ENCODE measurements around the gene PRPH2. TPM values are rescaled to one million over a fixed set of nuclear protein-coding genes. Genes with fewer than 3 reads are reported as not detected.

PRPH2 gene
- total RNA-seq = 7.3 and 10.1 TPM in 2 replicates
- polyA plus RNA-seq = 9.6 and 15.0 TPM in 2 replicates

- H3K4me1 ChIP-seq (ENCODE audit: low read depth) = peaks cover 7% of the 10 kb centered on the region
- no peaks in the 10 kb centered on the region for H3K9me3 ChIP-seq (ENCODE audit: low read depth)
- DNase-seq (ENCODE audit: low read depth in 1 of 2, low spot score in 1 of 2) = no peak
- H3K27me3 ChIP-seq = no peaks in the 10 kb centered on the region
- no peaks in the 10 kb centered on the region for H3K36me3 ChIP-seq
- TF ChIP-seq CTCF (IDR thresholded peaks at IDR 0.05; ENCODE audit: low read depth, low read length) = no peak
- no peak within 1 kb of the TSS for H3K4me3 ChIP-seq
- H3K27ac ChIP-seq = no peak within 1 kb of the TSS
Measured at GRCh38 chr6:42722497-42722896, at the start of gene PRPH2. TSS of gene PRPH2 (minus strand) at chr6:42722597. CDS start at chr6:42722334, 263 bp downstream.

GRCh38 chr6:42771741-42772100 lies 49.3 kb upstream of the PRPH2 start:
- no peak for TF ChIP-seq CTCF (IDR thresholded peaks at IDR 0.05; ENCODE audit: low read depth, low read length)
- peaks cover 3% of the 10 kb centered on the region for H3K4me1 ChIP-seq (ENCODE audit: low read depth)
- no peak overlapping the region for H3K27ac ChIP-seq
- no peak overlapping the region for H3K4me3 ChIP-seq
- no peaks in the 10 kb centered on the region for H3K9me3 ChIP-seq (ENCODE audit: low read depth)
- DNase-seq (ENCODE audit: low read depth in 1 of 2, low spot score in 1 of 2) = no peak
- no peaks in the 10 kb centered on the region for H3K27me3 ChIP-seq
- H3K36me3 ChIP-seq = no peaks in the 10 kb centered on the region

- no peaks in the 10 kb centered on the region for H3K9me3 ChIP-seq (ENCODE audit: low read depth)
- peaks cover 3% of the 10 kb centered on the region for H3K4me1 ChIP-seq (ENCODE audit: low read depth)
- no peak overlapping the region for H3K27ac ChIP-seq
- no peak for TF ChIP-seq CTCF (IDR thresholded peaks at IDR 0.05; ENCODE audit: low read depth, low read length)
- DNase-seq (ENCODE audit: low read depth in 1 of 2, low spot score in 1 of 2) = no peak
- no peak overlapping the region for H3K4me3 ChIP-seq
- no peaks in the 10 kb centered on the region for H3K27me3 ChIP-seq
- H3K36me3 ChIP-seq = no peaks in the 10 kb centered on the region
Measured at GRCh38 chr6:42769836-42770235, 47.4 kb upstream of the PRPH2 start.

- no peak for TF ChIP-seq CTCF (IDR thresholded peaks at IDR 0.05; ENCODE audit: low read depth, low read length)
- Histone ChIP-seq H3K4me1 (ENCODE audit: low read depth) (peaks cover 3% of the 10 kb centered on the region), H3K4me3 (no peak overlapping the region), H3K9me3 (ENCODE audit: low read depth) (no peaks in the 10 kb centered on the region), H3K27ac (no peak overlapping the region), H3K36me3 (no peaks in the 10 kb centered on the region), H3K27me3 (no peaks in the 10 kb centered on the region)
- DNase-seq (ENCODE audit: low read depth in 1 of 2, low spot score in 1 of 2) = no peak
Measured at GRCh38 chr6:42769051-42769450, 46.7 kb upstream of the PRPH2 start.

- no peaks in the 10 kb centered on the region for H3K9me3 ChIP-seq (ENCODE audit: low read depth)
- no peaks in the 10 kb centered on the region for H3K27me3 ChIP-seq
- peaks cover under 1% of the 10 kb centered on the region for H3K4me1 ChIP-seq (ENCODE audit: low read depth)
- no peak overlapping the region for H3K4me3 ChIP-seq
- no peaks in the 10 kb centered on the region for H3K36me3 ChIP-seq
- no peak for DNase-seq (ENCODE audit: low read depth in 1 of 2, low spot score in 1 of 2)
- no peak overlapping the region for H3K27ac ChIP-seq
- TF ChIP-seq CTCF (IDR thresholded peaks at IDR 0.05; ENCODE audit: low read depth, low read length) = no peak
Measured at GRCh38 chr6:42766163-42766670, 43.8 kb upstream of the PRPH2 start.
